Measurements from ENCODE around the gene GLCCI1. TPM values are rescaled to one million over a fixed set of nuclear protein-coding genes. Genes with fewer than 3 reads are reported as not detected.

GLCCI1 gene
- total and polyA plus RNA-seq, 2 of the 8 experiments (the other 6 are each of a cell fraction or from before 2014, with no cell fraction given): 12.4 to 27.7 TPM

DNA sequence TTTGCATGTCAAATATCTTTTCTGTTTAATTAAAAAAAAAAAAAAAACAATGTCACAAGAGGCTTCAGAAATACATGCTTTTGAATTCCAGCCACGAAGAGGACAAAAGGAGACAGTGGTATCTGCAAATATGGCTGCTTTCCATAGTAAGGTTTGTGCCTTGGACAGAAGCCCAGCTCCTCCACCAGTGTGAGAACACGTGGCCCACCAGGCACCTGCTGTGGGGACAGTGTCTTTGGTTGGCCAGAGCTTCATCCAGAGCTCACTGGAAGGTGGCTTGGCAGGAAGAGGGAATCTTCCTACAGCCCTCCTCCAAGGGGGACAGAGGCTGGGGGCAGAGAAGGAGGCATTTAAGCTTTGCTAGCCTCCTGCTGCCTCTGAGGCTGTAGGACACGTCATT is 144.6 kb downstream of the GLCCI1 start:
- Histone ChIP-seq H3K18ac (ENCODE audit: extremely low read depth, low read length) (no peak overlapping the region), H2AK5ac (ENCODE audit: low read depth, low read length) (no peak overlapping the region), H2BK5ac (ENCODE audit: low read depth, low read length) (no peak overlapping the region), H4K8ac (ENCODE audit: extremely low read depth, insufficient read depth, low read length) (no peak overlapping the region), H3K27me3 (replicated peaks in 1 of 4; ENCODE audit: control insufficient read depth in 3 of 4, extremely low read depth in 1 of 4, insufficient read depth in 3 of 4, low read length in 3 of 4) (no peaks in the 10 kb centered on the region), H4K91ac (replicated peaks; ENCODE audit: insufficient read length, low read length) (no peak overlapping the region), H3K56ac (replicated peaks; ENCODE audit: insufficient read length, low read depth, low read length) (no peak overlapping the region), H3K79me2 (ENCODE audit: control insufficient read depth in 1 of 2, insufficient read depth in 2 of 2, low read length in 2 of 2) (no peaks in the 10 kb centered on the region), H2BK12ac (ENCODE audit: low read depth, low read length) (no peak overlapping the region), H3K23me2 (ENCODE audit: low read depth, low read length) (no peaks in the 10 kb centered on the region), H4K20me1 (replicated peaks in 1 of 2; ENCODE audit: control insufficient read depth in 1 of 2, insufficient read depth in 2 of 2, low read length in 2 of 2) (no peaks in the 10 kb centered on the region), H4K5ac (ENCODE audit: insufficient read length, low read depth, low read length) (no peak overlapping the region), H3K9ac (replicated peaks in 1 of 4; ENCODE audit: extremely low read depth in 1 of 4, low read depth in 3 of 4, low read length in 3 of 4) (no peak overlapping the region), H3K14ac (ENCODE audit: insufficient read length) (no peak overlapping the region), H2AFZ (ENCODE audit: low read length) (no peak overlapping the region), H3K9me3 (ENCODE audit: insufficient read depth in 2 of 2, low read depth in 1 of 2, low read length in 1 of 2) (no peaks in the 10 kb centered on the region), H3K79me1 (ENCODE audit: low read depth, low read length) (no peaks in the 10 kb centered on the region), H3K4me1 (replicated peaks in 1 of 4; ENCODE audit: control insufficient read depth in 3 of 4, insufficient read depth in 4 of 4, low read length in 3 of 4) (peaks cover 3 to 14% (median 8%) of the 10 kb centered on the region in 4 experiments; a peak in 4 of 7 replicates), H2BK20ac (ENCODE audit: low read length) (no peak overlapping the region), H2BK120ac (replicated peaks; ENCODE audit: low read depth, low read length) (no peak overlapping the region), H3K4ac (replicated peaks; ENCODE audit: insufficient read length, low read depth, low read length) (no peak overlapping the region), H3K36me3 (ENCODE audit: control insufficient read depth in 2 of 4, insufficient read depth in 4 of 4, low read length in 3 of 4) (no peaks in the 10 kb centered on the region; a peak in 1 of 8 replicates), H2BK15ac (ENCODE audit: low read length) (no peak overlapping the region), H3K4me3 (ENCODE audit: extremely low read depth in 1 of 4, insufficient read depth in 2 of 4, low read depth in 3 of 4, low read length in 4 of 4) (no peak overlapping the region), H3K27ac (ENCODE audit: low read depth, low read length) (no peak overlapping the region), H3K4me2 (ENCODE audit: insufficient read depth in 1 of 2, low read depth in 2 of 2, low read length in 2 of 2) (no peak overlapping the region), H3K23ac (ENCODE audit: insufficient read length) (no peak overlapping the region)
- 88% methylated on average over 3 of the region's 3 CpGs; no CpG with 5 or more reads in 1 of the 2 experiments for WGBS, 2 experiments (ENCODE audit: extremely low coverage in 1 of 2, insufficient coverage in 1 of 2, insufficient read length in 1 of 2, insufficient replicate concordance in 2 of 2, low coverage in 1 of 2, low lambda C conversion rate in 2 of 2, missing lambda C conversion rate in 1 of 2)
- FAIRE-seq: no peak
- TF ChIP-seq SP1 (IDR thresholded peaks at IDR 0.05; ENCODE audit: low read depth, low read length): no peak
- ChIA-PET CTCF (ENCODE audit: partially characterized antibody) (interaction anchor here (0.9 kb wide), 1 partner anchor 18 kb away, joined by 3 read pairs; no protein-coding TSS in a partner anchor), POLR2A (ENCODE audit: partially characterized antibody) (no interaction called here)
- DNase-seq (ENCODE audit: low read depth in 1 of 2, low spot score in 2 of 2): no peak
